ENCODE data around the gene OTOA. TPM values are rescaled to one million over a fixed set of nuclear protein-coding genes. Genes with fewer than 3 reads are reported as not detected.
"Not testable (repeated sequence)": the region's sequence is repeated elsewhere in the genome, so short reads cannot be mapped to it uniquely, and the experiment has no call there.

Gene OTOA
- polyA plus RNA-seq, 2 of the 4 experiments (the other 2 are of a cell fraction): 0.05 TPM; not detected in 1

- TF ChIP-seq, protein P1, sequence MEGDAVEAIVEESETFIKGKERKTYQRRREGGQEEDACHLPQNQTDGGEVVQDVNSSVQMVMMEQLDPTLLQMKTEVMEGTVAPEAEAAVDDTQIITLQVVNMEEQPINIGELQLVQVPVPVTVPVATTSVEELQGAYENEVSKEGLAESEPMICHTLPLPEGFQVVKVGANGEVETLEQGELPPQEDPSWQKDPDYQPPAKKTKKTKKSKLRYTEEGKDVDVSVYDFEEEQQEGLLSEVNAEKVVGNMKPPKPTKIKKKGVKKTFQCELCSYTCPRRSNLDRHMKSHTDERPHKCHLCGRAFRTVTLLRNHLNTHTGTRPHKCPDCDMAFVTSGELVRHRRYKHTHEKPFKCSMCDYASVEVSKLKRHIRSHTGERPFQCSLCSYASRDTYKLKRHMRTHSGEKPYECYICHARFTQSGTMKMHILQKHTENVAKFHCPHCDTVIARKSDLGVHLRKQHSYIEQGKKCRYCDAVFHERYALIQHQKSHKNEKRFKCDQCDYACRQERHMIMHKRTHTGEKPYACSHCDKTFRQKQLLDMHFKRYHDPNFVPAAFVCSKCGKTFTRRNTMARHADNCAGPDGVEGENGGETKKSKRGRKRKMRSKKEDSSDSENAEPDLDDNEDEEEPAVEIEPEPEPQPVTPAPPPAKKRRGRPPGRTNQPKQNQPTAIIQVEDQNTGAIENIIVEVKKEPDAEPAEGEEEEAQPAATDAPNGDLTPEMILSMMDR (IDR thresholded peaks at IDR 0.05): no peak
- no peak for TF ChIP-seq ZC3H11A (IDR thresholded peaks at IDR 0.05)
These were observed 59.8 kb downstream of the OTOA start (continued) for GRCh38 chr16:21723532-21723931.

DNA sequence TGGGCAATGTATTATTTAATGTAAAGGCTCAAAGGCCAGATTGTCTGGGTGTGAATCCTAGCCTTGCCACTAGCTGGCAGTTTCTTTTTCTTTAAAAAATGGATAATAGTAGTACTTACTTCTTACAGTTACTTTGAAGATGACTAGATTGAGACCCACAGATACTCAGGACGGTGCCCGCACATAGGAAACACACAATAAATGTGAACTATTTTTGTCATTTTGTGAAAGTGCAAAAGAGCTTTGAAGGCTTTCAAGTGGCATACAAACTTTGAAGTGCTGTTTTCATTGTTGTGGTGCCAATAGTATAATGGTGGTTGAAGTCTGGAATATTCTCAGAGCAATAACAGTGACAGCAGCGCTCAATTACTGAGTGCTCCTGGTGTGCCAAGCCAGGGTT, 63.6 kb downstream of the OTOA start:
- no peak for ATAC-seq
- TF ChIP-seq MAZ (IDR thresholded peaks at IDR 0.05; ENCODE audit: borderline replicate concordance, low read depth, low read length) (no peak), HEYL (CRISPR knock-in tag; IDR thresholded peaks at IDR 0.05) (no peak), POLR2A (IDR thresholded peaks at IDR 0.05; ENCODE audit: low read length) (no peak), TP53 (CRISPR knock-in tag; IDR thresholded peaks at IDR 0.05) (no peak), HMGXB4 (CRISPR knock-in tag; IDR thresholded peaks at IDR 0.05; ENCODE audit: borderline replicate concordance) (no peak), SMC3 (IDR thresholded peaks at IDR 0.05) (no peak), HOXB13 (CRISPR knock-in tag; IDR thresholded peaks at IDR 0.05; ENCODE audit: low read depth) (no peak), ZNF302 (CRISPR knock-in tag; IDR thresholded peaks at IDR 0.05) (no peak), RNF2 (IDR thresholded peaks at IDR 0.05; ENCODE audit: borderline replicate concordance, low read depth) (no peak), HOXA7 (CRISPR knock-in tag; IDR thresholded peaks at IDR 0.05) (no peak), NPAS2 (CRISPR knock-in tag; IDR thresholded peaks at IDR 0.05; ENCODE audit: borderline replicate concordance) (no peak), HOXB5 (CRISPR knock-in tag; IDR thresholded peaks at IDR 0.05) (no peak), FOXS1 (CRISPR knock-in tag; IDR thresholded peaks at IDR 0.05) (no peak), ZSCAN20 (CRISPR knock-in tag; IDR thresholded peaks at IDR 0.05) (no peak), HDAC2 (IDR thresholded peaks at IDR 0.05) (no peak), ATOH8 (CRISPR knock-in tag; IDR thresholded peaks at IDR 0.05; ENCODE audit: low read depth) (no peak)
- TF ChIP-seq, protein P2, sequence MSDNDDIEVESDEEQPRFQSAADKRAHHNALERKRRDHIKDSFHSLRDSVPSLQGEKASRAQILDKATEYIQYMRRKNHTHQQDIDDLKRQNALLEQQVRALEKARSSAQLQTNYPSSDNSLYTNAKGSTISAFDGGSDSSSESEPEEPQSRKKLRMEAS (IDR thresholded peaks at IDR 0.05): no peak
- H3K4me3 ChIP-seq: no peak overlapping the region
- no peaks in the 10 kb centered on the region for H3K9me3 ChIP-seq
- WGBS (ENCODE audit: missing lambda C conversion rate): 89% methylated on average over 3 of the region's 3 CpGs
- no peak overlapping the region for H3K27ac ChIP-seq
- no peak for DNase-seq (ENCODE audit: low read depth in 1 of 2, low spot score in 1 of 2)
- H3K4me1 ChIP-seq: no peaks in the 10 kb centered on the region
- ChIA-PET POLR2A (no interaction called here), CTCF (interaction anchor here (1.4 kb wide), 1 partner anchor 16 kb away, joined by 3 read pairs; no protein-coding TSS in a partner anchor)
- no peak for FAIRE-seq
- H3K4me2 ChIP-seq: no peak overlapping the region

- CTCF ChIA-PET; DNase-seq (ENCODE audit: low read depth in 1 of 2, low spot score in 1 of 2); H3K27ac ChIP-seq; H3K4me3 ChIP-seq; ATAC-seq; FAIRE-seq; H3K4me2 ChIP-seq; POLR2A ChIA-PET; H3K4me1 ChIP-seq; H3K9me3 ChIP-seq: not testable (repeated sequence)
- WGBS (ENCODE audit: missing lambda C conversion rate): 49% methylated on average over 4 of the region's 4 CpGs
These were observed 67.5 kb downstream of the OTOA start for GRCh38 chr16:21731233-21731632.

- FAIRE-seq; H3K9me3 ChIP-seq; H3K4me1 ChIP-seq; H3K27ac ChIP-seq; H3K4me3 ChIP-seq; H3K4me2 ChIP-seq; DNase-seq (ENCODE audit: low read depth in 1 of 2, low spot score in 1 of 2); CTCF ChIA-PET; POLR2A ChIA-PET: not testable (repeated sequence)
- no CpG with 5 or more reads among the region's 7 CpGs for WGBS (ENCODE audit: missing lambda C conversion rate)
- ATAC-seq: peak; percentile 54 to 78; a peak in 5 of 6 replicates
These were observed 76.9 kb downstream of the OTOA start for GRCh38 chr16:21740637-21741036.

GRCh38 chr16:21756192-21757079, 92.7 kb downstream of the OTOA start:
- H3K27ac ChIP-seq; H3K4me3 ChIP-seq; CTCF ChIA-PET; DNase-seq (ENCODE audit: low read depth in 1 of 2, low spot score in 1 of 2); H3K4me2 ChIP-seq; FAIRE-seq; H3K9me3 ChIP-seq; POLR2A ChIA-PET; H3K4me1 ChIP-seq: not testable (repeated sequence)
- WGBS (ENCODE audit: missing lambda C conversion rate): 45% methylated on average over 6 of the region's 12 CpGs
- peak in 1 of 2 experiments; percentile 22; a peak in 1 of 6 replicates for ATAC-seq

DNA sequence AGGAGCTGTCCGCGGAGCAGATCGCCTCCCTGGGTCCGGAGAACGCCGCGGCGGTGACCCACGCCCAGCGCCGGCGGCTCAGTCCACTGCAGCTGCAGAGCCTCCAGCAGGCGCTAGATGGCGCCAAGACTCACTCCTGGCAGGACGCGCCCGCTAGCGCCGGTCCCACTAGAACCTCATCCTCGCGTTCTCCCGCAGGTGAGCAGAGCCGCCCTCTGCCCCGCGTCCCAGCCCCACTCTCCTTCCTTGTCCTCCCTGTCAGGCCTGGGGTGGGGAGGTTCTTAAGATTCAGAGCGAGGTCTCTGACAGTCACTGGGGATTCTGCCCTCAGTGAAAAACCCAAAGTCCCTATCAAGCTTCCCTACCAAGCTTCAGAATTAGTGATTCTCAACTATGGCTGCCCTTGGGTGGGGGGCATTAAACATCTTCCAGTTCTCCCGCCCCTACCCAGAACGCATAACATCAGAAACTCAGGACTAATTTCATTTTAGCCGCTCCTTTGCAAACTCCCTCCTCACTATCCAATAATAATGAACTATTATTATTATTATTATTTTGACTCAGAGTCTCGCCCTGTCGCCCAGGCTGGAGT, 93.4 kb downstream of the OTOA start:
- CTCF ChIA-PET, FAIRE-seq: not testable (repeated sequence)

More for the DNA sequence above, 93.4 kb downstream of the OTOA start:
- DNase-seq (ENCODE audit: low read depth in 1 of 2, low spot score in 1 of 2); H3K4me1 ChIP-seq; H3K9me3 ChIP-seq; H3K4me3 ChIP-seq; H3K4me2 ChIP-seq; H3K27ac ChIP-seq; POLR2A ChIA-PET: not testable (repeated sequence)
- ATAC-seq: peak; percentile 95 to 99
- 28% methylated on average over 3 of the region's 31 CpGs for WGBS (ENCODE audit: missing lambda C conversion rate)

All from A549 (cell line).